ENCODE data around the gene INIP. TPM values are rescaled to one million over a fixed set of nuclear protein-coding genes. Genes with fewer than 3 reads are reported as not detected.

Gene INIP
- total RNA-seq, 2 experiments from 2014 or later = 28.9 to 31.0 TPM

GRCh38 chr9:112705768-112706427 is 12.0 kb downstream of the INIP start:
- intact Hi-C loops (cut with micrococcal nuclease) = loop anchor here (10.0 kb wide), 1 partner anchor 331 kb away; no protein-coding TSS in a partner anchor
- DNase-seq (no peak), ATAC-seq (no peak)
- CTCF ChIA-PET = interaction anchor here (0.6 kb wide), 1 partner anchor 44 kb away, joined by 3 read pairs; no protein-coding TSS in a partner anchor
- Mint-ChIP-seq H3K4me3 (no peak overlapping the region), H3K9me3 (no peaks in the 10 kb centered on the region), H3K36me3 (ENCODE audit: low read depth) (peaks cover 18% of the 10 kb centered on the region), H3K27ac (no peak overlapping the region), H3K4me1 (ENCODE audit: low read depth) (peaks cover 23% of the 10 kb centered on the region), H3K27me3 (no peaks in the 10 kb centered on the region)
- no peak for TF ChIP-seq CTCF (IDR thresholded peaks at IDR 0.05)
- POLR2A ChIA-PET = no interaction called here

GRCh38 chr9:112703304-112703703 is 14.6 kb downstream of the INIP start:
- intact Hi-C loops (cut with micrococcal nuclease) = loop anchor here (10.0 kb wide), 1 partner anchor 329 kb away; no protein-coding TSS in a partner anchor
- Mint-ChIP-seq H3K9me3 (no peaks in the 10 kb centered on the region), H3K36me3 (ENCODE audit: low read depth) (peaks cover 26% of the 10 kb centered on the region), H3K27ac (no peak overlapping the region), H3K4me1 (ENCODE audit: low read depth) (peaks cover 27% of the 10 kb centered on the region), H3K4me3 (no peak overlapping the region), H3K27me3 (no peaks in the 10 kb centered on the region)
- no peak for DNase-seq
- no peak for ATAC-seq
- CTCF ChIA-PET = no interaction called here
- TF ChIP-seq CTCF (IDR thresholded peaks at IDR 0.05) = no peak
- POLR2A ChIA-PET = no interaction called here

- DNase-seq (peak; percentile 17), ATAC-seq (no peak)
- Mint-ChIP-seq H3K4me1 (ENCODE audit: low read depth) (peaks cover 28% of the 10 kb centered on the region), H3K9me3 (no peaks in the 10 kb centered on the region), H3K27me3 (no peaks in the 10 kb centered on the region), H3K36me3 (ENCODE audit: low read depth) (peaks cover 39% of the 10 kb centered on the region), H3K4me3 (no peak overlapping the region), H3K27ac (no peak overlapping the region)
- ChIA-PET POLR2A (no interaction called here), CTCF (no interaction called here)
- TF ChIP-seq CTCF (IDR thresholded peaks at IDR 0.05) = no peak
- intact Hi-C loops (cut with micrococcal nuclease) = loop anchor here (10.0 kb wide), 1 partner anchor 325 kb away; no protein-coding TSS in a partner anchor
These were observed 17.8 kb downstream of the INIP start for GRCh38 chr9:112700085-112700484.

GRCh38 chr9:112699230-112699629 is 18.7 kb downstream of the INIP start:
- DNase-seq = peak; percentile 51
- CTCF ChIA-PET = interaction anchor here (1.0 kb wide), 1 partner anchor 187 kb away, joined by 3 read pairs; no protein-coding TSS in a partner anchor
- ATAC-seq = peak; percentile 42
- H3K36me3 Mint-ChIP-seq (ENCODE audit: low read depth) = peaks cover 36% of the 10 kb centered on the region
- no peak for TF ChIP-seq CTCF (IDR thresholded peaks at IDR 0.05)
- intact Hi-C loops (cut with micrococcal nuclease) = no loop called here
- no peak overlapping the region for H3K4me3 Mint-ChIP-seq
- no peaks in the 10 kb centered on the region for H3K9me3 Mint-ChIP-seq
- H3K27me3 Mint-ChIP-seq = no peaks in the 10 kb centered on the region
- no peak overlapping the region for H3K27ac Mint-ChIP-seq
- POLR2A ChIA-PET = interaction anchor here (0.6 kb wide), 1 partner anchor 198 kb away, joined by 4 read pairs; no protein-coding TSS in a partner anchor
- H3K4me1 Mint-ChIP-seq (ENCODE audit: low read depth) = peaks cover 28% of the 10 kb centered on the region

GRCh38 chr9:112696461-112696860 is 21.5 kb downstream of the INIP start:
- H3K9me3 Mint-ChIP-seq = no peaks in the 10 kb centered on the region
- TF ChIP-seq CTCF (IDR thresholded peaks at IDR 0.05) = no peak
- no peak overlapping the region for H3K27ac Mint-ChIP-seq
- intact Hi-C loops (cut with micrococcal nuclease) = no loop called here
- DNase-seq = peak; percentile 38
- no peak overlapping the region for H3K4me3 Mint-ChIP-seq
- H3K4me1 Mint-ChIP-seq (ENCODE audit: low read depth) = peaks cover 28% of the 10 kb centered on the region
- ChIA-PET CTCF (interaction anchor here (0.8 to 1.5 kb wide), 2 partner anchors 96 to 416 kb away, joined by 3 read pairs; no protein-coding TSS in a partner anchor), POLR2A (interaction anchor here (1.1 kb wide), 1 partner anchor 11 kb away, joined by 5 read pairs; no protein-coding TSS in a partner anchor)
- no peaks in the 10 kb centered on the region for H3K27me3 Mint-ChIP-seq
- peaks cover 39% of the 10 kb centered on the region for H3K36me3 Mint-ChIP-seq (ENCODE audit: low read depth)
- peak; percentile 39 for ATAC-seq
